Endodermal cell (in vitro differentiated cells): ENCODE results near the gene STARD4. TPM values are rescaled to one million over a fixed set of nuclear protein-coding genes. Genes with fewer than 3 reads are reported as not detected.

Experiments
- DNase-seq: peaks from one replicate; pipeline ENCODE4 v3.0.0-alpha.2; 2017
- H3K27ac ChIP-seq: 2 replicates; pipeline ENCODE4 v1.5.1; 2013; ENCODE audit warnings: mild to moderate bottlenecking, low read depth, low read length, moderate library complexity
- H3K27me3 ChIP-seq: 2 replicates; pipeline ENCODE4 v1.6.1; 2013; ENCODE audit warnings: mild to moderate bottlenecking, low read length, moderate library complexity; ENCODE audit not compliant: insufficient read depth, control insufficient read depth, poor library complexity, severe bottlenecking
- H3K36me3 ChIP-seq: 2 replicates; pipeline ENCODE4 v1.7.0; 2013; ENCODE audit warnings: mild to moderate bottlenecking, low read length, moderate library complexity; ENCODE audit not compliant: control insufficient read depth, insufficient read depth
- H3K4me1 ChIP-seq: one replicate; pipeline ENCODE4 v1.7.0; 2013; ENCODE audit warnings: low read length; ENCODE audit not compliant: control insufficient read depth, insufficient read depth
- H3K4me3 ChIP-seq: 2 replicates; pipeline ENCODE4 v1.5.1; 2013; ENCODE audit warnings: mild to moderate bottlenecking, low read length, moderate library complexity
- H3K9ac ChIP-seq: 2 replicates; pipeline ENCODE4 v1.6.1; 2013; ENCODE audit warnings: mild to moderate bottlenecking, low read length, moderate library complexity; ENCODE audit not compliant: poor library complexity, severe bottlenecking; ENCODE audit errors: extremely low read depth
- H3K9me3 ChIP-seq: 2 replicates; pipeline ENCODE4 v1.6.1; 2013; ENCODE audit warnings: mild to moderate bottlenecking, low read length, moderate library complexity; ENCODE audit not compliant: control insufficient read depth
- H3K27ac Mint-ChIP-seq: 2 replicates; pipeline ENCODE4 v1.8.0; 2020; ENCODE audit warnings: mixed read lengths
- H3K27me3 Mint-ChIP-seq: 2 replicates; pipeline ENCODE4 v1.8.0; 2021; ENCODE audit warnings: mild to moderate bottlenecking, mixed read lengths; ENCODE audit not compliant: insufficient read depth
- H3K36me3 Mint-ChIP-seq: 2 replicates; pipeline ENCODE4 v1.8.0; 2020; ENCODE audit warnings: low read depth, mixed read lengths
- H3K4me1 Mint-ChIP-seq: 2 replicates; pipeline ENCODE4 v1.8.0; 2020; ENCODE audit warnings: mixed read lengths
- H3K4me3 Mint-ChIP-seq: 2 replicates; pipeline ENCODE4 v1.8.0; 2020; ENCODE audit warnings: mild to moderate bottlenecking, moderate library complexity, mixed read lengths
- H3K9me3 Mint-ChIP-seq: 2 replicates; pipeline ENCODE4 v1.8.0; 2020; ENCODE audit warnings: mild to moderate bottlenecking, mixed read lengths
- CTCF ChIP-seq: fragments of 200-600 bp; sonication (generic); conservative IDR thresholded peaks from 2 replicates; pipeline ENCODE4 v1.5.0; 2021; ENCODE audit warnings: antibody characterized with exemption, mild to moderate bottlenecking
- WGBS, 2 experiments: methylation state at CpG; one replicate each; pipeline versions ENCODE4 v1.1.5 to v1.1.7; 2013; ENCODE audit warnings: missing lambda C conversion rate in 2 of 2, mixed read lengths in 1 of 2; ENCODE audit not compliant: insufficient coverage in 1 of 2, insufficient read length in 1 of 2; 5-methylcytosine and 5-hydroxymethylcytosine counted together
- total RNA-seq, 2 donors: library from RNA; stranded (reverse); fragmentation: NEBNext Ultra II Directional in 1 of 2; extraction: Animal tissue kit (Norgen Biotek cat#: 25700) in 1 of 2; gene quantifications; 2 replicates in 1 of 2; 3 replicates in 1 of 2; pipeline ENCODE4 v1.2.1, GENCODE V29; 2021

The STARD4 gene
- total RNA-seq, 2 donors from 2014 or later, result 29.5 to 40.7 TPM

GRCh38 chr5:111530298-111530740 lies 18.0 kb upstream of the STARD4 start:
- no peak overlapping the region for H3K27ac ChIP-seq
- no peaks in the 10 kb centered on the region for H3K4me1 ChIP-seq
- H3K27me3 ChIP-seq, result no peaks in the 10 kb centered on the region
- no peaks in the 10 kb centered on the region for H3K36me3 ChIP-seq
- Mint-ChIP-seq H3K27ac (no peak overlapping the region), H3K36me3 (no peaks in the 10 kb centered on the region), H3K4me3 (no peak overlapping the region), H3K4me1 (peaks cover 6% of the 10 kb centered on the region), H3K9me3 (peaks cover 8% of the 10 kb centered on the region), H3K27me3 (no peaks in the 10 kb centered on the region)
- no peak for DNase-seq
- H3K4me3 ChIP-seq, result no peak overlapping the region
- no peak for TF ChIP-seq CTCF
- peaks cover 10% of the 10 kb centered on the region for H3K9me3 ChIP-seq
- 86 to 90% methylated on average over 8 to 10 of the region's 10 CpGs for WGBS, 2 experiments
- no peak overlapping the region for H3K9ac ChIP-seq

GRCh38 chr5:111528056-111528455 lies 15.7 kb upstream of the STARD4 start:
- Mint-ChIP-seq H3K4me3 (no peak overlapping the region), H3K9me3 (no peaks in the 10 kb centered on the region), H3K4me1 (peaks cover 6% of the 10 kb centered on the region), H3K27me3 (no peaks in the 10 kb centered on the region), H3K27ac (no peak overlapping the region), H3K36me3 (no peaks in the 10 kb centered on the region)
- TF ChIP-seq CTCF, result no peak
- Histone ChIP-seq H3K27me3 (no peaks in the 10 kb centered on the region), H3K9me3 (no peaks in the 10 kb centered on the region), H3K4me3 (no peak overlapping the region), H3K4me1 (no peaks in the 10 kb centered on the region), H3K27ac (no peak overlapping the region), H3K36me3 (no peaks in the 10 kb centered on the region), H3K9ac (no peak overlapping the region)
- DNase-seq, result no peak
- WGBS, 2 experiments, result 95 to 100% methylated on average over 2 to 3 of the region's 3 CpGs

- Histone ChIP-seq H3K4me3 (no peak overlapping the region), H3K27ac (no peak overlapping the region), H3K9me3 (no peaks in the 10 kb centered on the region), H3K27me3 (no peaks in the 10 kb centered on the region), H3K4me1 (no peaks in the 10 kb centered on the region), H3K36me3 (no peaks in the 10 kb centered on the region), H3K9ac (no peak overlapping the region)
- TF ChIP-seq CTCF, result no peak
- Mint-ChIP-seq H3K27me3 (no peaks in the 10 kb centered on the region), H3K4me1 (no peaks in the 10 kb centered on the region), H3K27ac (no peak overlapping the region), H3K36me3 (no peaks in the 10 kb centered on the region), H3K4me3 (no peak overlapping the region), H3K9me3 (no peaks in the 10 kb centered on the region)
- DNase-seq, result no peak
- WGBS, 2 experiments, result 94 to 100% methylated on average over 1 to 3 of the region's 3 CpGs
Measured at GRCh38 chr5:111520908-111521307, 8.6 kb upstream of the STARD4 start.
